HG02943 (cell line): ENCODE results near the gene CALD1.

Experiments
- ATAC-seq: cut with Tn5 transposase; IDR thresholded peaks from one replicate; pipeline ENCODE4 v1.9.1; 2021; ENCODE audit warnings: mild to moderate bottlenecking, low read depth, moderate library complexity; ENCODE audit not compliant: unreplicated experiment

The CALD1 gene

DNA sequence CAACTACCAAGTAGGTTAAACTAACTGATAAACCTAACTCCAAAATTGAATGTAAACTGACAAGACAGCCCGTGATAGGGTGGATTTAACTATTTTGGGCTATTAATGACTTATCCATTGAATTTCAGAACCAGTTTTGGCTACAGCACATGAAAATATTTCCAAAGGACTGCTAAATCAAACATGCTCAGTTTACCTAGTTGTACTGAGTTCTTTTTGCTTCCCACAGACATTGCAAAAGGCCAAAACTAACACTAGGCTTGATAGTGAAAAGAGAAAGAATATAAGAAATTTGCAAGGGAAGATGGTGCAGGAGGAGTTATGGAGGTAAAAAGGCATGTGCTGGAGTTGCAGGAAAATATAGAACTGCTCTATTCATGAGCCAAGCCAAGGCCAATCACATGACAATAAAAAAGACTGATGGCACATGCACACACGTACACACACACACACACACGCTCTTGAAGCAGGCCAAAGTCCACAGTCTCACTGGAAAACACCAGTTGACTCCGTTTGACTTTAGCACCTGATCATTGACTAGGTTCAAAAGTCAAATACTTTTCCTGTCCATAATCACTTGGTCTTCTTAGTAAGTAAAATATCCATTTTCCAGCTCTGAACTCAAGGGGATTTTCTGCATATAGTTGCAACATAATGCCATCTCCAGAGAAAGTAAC, 130.9 kb downstream of the CALD1 start:
- no peak for ATAC-seq

DNA sequence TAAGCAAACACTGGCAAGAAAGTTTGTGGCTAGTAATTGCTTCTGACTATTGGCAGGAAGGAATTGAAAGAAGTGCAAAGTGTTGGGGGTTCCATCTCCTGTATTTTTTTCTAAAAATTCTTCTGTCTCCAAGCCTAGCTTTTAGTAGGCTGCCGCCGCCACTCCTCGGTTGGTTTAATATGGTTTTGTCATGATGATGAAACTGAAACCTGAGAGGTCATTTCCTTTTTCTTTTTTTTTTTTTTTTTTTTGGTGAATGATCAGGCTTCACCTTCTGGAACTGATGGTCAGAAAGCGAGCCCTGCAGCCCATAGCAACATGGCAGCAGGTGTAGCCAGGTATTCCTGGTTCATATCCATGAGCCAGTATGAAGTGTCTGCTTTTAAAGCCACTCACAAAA, 131.5 kb downstream of the CALD1 start:
- ATAC-seq = no peak

DNA sequence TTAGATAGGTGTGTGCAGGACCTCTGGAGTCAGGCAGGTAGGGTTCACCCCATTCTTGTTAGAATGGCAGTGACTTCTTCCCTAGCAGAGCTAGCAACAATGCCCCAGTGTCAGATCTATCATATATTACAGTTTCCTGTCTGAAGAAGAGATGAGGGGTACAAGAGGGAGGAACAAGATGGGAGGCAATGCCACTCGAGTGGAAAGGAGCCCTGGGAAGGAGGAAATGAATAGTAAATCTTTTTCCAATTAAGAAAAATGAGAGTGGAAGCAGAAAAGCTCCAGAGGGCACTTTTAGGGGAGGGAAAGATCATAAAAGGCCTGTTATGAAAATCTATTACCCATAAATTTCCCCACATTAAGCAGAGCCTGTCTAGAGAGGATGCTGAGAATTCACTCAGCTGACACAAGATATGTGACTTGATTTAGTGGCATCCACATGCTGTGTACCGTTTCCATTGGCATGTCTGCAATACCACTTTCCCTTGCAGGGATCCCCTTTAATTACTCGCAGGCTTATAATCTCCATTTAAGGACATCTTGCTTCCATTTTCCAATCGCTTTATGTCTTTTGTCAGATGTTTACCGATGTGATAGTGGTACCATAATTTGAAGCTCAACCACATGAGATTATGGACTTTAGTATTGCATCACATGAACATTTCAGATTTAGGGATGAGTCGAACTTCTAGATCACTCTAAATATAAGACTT, 136.9 kb downstream of the CALD1 start:
- no peak for ATAC-seq

DNA sequence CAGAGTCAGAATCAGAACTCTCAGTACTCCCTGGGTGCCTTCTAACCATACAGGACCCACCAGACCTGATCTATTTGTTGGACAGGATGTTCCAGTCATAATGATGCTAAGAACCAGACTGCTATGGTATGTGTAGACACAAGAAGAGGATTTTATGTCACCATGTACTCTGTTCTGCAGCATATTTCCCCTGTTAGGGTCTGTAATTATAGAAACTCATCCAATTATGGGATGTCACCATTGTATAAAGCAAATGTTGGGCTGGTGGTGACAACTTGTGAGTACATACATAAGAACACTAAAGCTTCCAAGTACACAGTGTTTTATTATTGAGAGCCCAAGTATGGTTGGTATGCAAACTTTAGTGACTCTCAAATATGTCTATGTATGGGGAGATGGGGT, 139.8 kb downstream of the CALD1 start:
- ATAC-seq = no peak

DNA sequence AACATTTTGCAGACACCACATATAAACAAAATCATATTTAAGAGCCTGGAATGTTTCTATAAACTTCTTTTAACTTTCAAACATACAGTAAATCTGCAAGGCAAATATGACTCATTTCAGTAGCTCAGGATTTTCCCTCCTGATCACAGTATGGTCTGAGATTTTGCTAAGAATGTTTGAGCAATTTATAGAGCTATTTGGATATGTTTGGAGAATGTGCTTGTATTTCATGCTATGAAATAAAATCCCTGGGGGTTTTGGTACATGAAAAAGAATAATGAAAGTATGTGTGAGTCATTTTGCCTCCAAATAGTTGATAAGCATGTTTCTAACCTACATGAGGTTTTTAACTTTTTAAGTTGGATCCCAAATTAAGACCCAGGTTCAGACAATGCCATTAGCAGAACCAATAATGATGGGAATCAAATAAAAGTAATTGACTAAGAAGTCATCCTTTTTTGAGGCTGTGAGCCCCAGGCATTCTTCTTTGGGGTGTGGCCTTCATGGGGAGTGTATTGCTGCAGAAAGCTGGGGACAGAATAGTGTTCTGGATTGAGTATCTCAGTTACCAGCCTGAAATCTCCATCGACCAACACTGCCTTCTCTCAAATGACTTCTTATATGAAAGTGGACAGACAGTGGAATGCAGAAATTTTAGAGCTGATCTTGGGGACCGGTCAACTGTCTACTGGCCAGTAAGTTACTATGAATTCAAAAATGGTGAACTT, 140.8 kb downstream of the CALD1 start:
- no peak for ATAC-seq

DNA sequence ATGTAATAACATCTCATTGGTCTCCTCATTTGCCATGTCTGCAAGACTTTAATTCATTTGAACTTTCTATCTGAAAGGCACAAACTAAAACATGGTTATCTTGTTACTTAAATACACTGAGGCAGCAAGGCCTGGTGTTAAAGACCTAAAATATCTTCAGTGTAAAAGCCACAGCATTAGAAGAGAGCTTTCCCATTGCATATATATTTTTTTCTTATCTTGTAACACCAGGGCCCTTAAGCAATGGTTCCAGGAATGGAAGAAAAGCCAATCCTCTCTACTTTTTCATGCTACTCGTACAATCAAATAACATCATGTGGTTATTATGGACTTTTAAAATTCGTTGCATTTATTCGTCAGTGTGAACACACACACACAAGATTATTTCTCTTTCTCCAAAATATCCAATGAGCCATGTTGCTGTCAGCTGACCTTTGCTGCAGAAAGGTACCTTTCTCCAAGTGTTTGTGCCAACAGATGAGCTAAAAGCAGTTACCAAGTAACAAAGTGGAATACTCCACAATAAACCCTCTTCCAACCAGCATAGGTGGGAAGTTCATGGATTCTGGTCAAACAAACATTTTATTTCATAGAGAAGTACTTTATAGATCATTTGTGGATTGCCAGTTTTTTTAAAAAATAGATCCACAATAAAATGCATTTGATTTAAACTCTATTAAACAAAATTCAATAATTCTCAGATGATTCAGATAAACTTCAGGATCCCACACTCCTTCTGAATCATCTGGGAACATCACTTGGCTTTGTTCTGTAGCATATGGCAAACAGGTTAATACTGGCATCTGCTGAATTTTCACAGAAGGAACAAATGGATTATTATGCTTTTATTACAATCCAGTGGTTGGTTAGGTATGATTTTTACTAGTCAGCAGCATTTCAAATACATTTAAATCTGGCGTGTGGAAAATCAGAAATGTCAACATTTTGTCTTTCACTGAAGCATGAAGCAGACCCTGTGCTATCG, 143.6 kb downstream of the CALD1 start:
- no peak for ATAC-seq

DNA sequence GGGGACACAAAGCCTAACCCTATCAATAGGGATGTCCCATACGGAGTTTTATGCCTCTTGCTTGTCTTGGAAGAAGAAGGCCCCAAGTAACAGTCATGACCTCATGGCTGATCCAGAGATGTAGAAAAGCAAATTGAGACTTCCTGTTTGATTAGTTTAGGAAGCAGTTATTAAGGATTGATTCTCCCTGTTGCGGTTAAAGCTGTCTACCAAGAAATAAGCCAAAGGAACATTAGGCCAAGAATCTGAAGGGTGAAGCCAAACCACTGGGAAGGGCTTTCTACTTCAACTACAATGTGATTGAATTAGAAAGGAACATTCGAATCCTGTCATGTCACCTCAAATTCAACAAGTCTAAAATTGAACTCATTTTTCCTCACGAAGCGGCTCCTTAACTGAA, 146.3 kb downstream of the CALD1 start:
- no peak for ATAC-seq

DNA sequence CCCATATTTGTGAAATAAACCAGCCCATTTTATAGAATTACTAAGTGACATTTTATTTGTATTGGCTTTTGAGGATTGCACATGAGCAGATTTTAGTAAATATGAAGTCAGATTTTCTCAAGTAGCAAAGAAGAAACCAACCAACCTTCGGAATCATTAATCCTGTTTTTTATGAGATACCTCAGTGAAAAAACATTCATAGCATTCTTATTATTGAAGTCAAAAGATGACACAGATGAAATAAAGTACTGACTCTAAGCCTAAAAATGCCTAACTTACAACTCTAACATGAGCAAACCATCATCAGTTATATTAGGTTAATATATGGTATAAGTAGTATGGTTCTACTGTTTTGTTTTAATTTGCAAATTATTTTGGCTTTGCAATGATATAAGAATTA, 147.0 kb downstream of the CALD1 start:
- no peak for ATAC-seq

DNA sequence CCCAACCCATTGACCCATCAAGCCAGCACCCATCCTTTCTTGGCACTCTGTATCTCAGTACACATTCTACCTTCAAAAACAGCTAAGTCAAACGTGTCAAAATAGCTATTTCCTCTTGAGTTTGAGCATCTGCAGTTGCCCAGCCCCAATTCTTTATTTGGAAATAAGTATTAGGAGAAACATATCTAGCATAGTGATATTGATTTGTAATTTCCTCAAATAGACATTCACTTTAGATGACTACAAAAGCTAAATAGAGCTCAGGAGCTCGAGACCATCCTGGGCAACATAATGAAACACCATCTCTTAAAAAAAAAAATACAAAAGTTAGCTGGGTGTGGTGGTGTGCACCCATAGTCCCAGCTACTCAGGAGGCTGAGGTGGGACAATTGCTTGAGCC, 147.6 kb downstream of the CALD1 start:
- ATAC-seq = no peak

DNA sequence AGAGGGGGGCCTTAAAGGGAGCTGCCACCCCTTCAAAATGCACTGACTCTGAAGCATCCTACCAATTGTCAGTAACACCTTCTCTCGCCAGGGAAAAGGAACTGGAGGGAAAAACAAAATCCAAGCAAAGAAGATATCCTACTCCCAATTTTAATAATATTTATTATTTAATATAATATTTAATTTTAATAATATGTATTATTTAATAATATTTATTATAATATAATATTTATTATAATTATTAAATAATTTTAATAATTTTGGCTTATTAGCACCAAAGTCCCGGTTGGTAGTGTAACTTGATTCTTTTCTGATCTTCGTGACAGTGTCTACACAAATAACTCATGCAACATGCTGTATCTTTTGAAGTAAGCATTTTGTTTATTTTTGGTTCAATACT, 148.3 kb downstream of the CALD1 start:
- ATAC-seq = no peak

DNA sequence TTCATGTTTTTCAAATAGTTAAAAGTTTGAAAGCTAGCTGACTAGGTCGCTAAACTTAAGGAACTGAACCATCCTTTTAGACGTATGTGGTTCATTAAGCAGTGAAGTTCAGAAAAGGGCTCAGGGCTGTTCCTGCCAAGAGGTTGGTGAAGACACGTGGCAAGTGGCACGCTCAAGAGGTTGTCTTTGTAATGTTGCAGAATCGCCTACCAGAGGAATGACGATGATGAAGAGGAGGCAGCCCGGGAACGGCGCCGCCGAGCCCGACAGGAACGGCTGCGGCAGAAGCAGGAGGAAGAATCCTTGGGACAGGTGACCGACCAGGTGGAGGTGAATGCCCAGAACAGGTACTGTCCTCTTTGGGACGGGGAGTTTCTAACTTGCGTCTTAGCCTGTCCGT, 149.1 kb downstream of the CALD1 start:
- ATAC-seq = no peak

DNA sequence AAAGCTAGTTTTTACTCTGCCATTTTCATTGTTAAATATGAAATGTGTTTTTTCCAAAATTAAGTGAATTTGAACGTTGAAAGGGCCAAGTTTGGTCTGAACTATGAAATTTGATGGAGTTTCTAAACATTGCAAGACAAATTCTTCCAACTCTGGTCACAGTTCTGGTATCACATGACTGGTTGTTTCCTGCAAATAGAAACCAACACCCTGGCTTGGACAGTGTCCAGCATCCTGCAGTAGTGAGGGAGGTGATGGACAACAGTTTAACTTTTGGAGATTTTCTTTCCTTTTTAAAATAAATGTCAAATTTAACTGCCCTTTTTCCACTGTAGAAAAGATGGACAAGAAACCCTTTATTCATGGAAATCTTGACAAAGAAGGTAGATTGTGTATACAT, 152.1 kb downstream of the CALD1 start:
- ATAC-seq = no peak

DNA sequence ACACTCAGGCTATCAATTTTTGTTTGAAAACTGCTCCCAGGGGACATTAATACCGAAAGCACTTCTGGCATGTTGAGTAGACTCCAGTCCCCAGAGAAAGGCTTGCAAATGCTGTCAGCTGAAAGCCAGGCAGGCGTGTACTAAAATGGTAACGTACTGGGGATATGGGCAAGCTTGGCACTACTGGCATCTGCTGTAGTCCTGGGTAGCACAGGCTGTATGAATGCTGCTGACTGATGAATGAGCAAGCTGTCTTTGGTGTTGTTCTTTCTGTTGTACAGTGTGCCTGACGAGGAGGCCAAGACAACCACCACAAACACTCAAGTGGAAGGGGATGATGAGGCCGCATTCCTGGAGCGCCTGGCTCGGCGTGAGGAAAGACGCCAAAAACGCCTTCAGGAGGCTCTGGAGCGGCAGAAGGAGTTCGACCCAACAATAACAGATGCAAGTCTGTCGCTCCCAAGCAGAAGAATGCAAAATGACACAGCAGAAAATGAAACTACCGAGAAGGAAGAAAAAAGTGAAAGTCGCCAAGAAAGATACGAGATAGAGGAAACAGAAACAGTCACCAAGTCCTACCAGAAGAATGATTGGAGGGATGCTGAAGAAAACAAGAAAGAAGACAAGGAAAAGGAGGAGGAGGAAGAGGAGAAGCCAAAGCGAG, 153.4 kb downstream of the CALD1 start:
- ATAC-seq = peak; percentile 63

DNA sequence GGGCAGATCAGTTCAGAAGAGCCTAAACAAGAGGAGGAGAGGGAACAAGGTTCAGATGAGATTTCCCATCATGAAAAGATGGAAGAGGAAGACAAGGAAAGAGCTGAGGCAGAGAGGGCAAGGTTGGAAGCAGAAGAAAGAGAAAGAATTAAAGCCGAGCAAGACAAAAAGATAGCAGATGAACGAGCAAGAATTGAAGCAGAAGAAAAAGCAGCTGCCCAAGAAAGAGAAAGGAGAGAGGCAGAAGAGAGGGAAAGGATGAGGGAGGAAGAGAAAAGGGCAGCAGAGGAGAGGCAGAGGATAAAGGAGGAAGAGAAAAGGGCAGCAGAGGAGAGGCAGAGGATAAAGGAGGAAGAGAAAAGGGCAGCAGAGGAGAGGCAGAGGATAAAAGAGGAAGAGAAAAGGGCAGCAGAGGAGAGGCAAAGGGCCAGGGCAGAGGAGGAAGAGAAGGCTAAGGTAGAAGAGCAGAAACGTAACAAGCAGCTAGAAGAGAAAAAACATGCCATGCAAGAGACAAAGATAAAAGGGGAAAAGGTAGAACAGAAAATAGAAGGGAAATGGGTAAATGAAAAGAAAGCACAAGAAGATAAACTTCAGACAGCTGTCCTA, 154.1 kb downstream of the CALD1 start:
- ATAC-seq = no peak

DNA sequence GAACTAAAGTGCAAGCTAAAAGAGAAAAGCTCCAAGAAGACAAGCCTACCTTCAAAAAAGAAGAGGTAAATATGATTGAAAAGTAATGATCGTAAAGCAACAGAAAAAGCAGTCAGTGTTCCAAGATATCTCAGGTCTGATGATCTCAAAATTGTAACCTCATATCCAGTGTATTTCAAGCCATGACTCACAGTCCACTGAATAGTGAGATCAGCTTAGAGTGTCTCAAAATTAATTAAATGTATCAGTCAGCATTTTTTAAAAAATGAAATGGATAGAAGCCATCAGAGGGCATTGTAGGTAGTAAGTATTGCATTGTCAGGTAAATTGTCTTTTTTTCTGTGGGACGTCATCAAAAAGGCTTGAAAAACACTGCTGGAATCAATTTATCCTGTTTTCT, 156.3 kb downstream of the CALD1 start:
- ATAC-seq = no peak

DNA sequence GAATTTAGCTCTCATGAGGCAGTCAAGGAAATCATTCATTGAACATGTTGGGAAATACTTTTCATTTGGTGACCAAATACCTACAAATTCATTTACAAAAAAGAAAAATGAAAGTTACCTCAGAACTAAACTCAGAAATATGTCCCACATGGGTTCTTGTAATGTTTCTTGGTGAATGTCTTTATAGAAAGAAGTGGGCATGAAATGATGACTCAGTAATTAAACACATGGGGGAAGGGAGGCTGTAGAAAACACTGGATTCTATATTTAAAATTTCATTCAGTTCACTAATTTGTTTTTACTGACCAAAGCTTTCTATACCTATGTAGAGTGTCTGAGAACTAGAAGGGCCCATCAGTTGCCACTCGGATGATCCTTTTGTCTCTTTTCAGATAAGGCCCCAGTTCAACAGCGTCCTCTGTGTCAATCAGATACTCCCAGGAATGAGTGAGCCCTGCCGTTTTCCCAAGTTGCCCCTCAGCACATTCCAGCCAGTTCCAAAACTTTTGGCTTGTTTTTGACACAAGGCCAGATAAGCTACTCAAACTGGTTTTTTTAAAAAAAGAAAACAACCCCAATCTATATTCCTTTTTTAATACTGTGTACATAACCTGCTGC, 157.6 kb downstream of the CALD1 start:
- no peak for ATAC-seq

DNA sequence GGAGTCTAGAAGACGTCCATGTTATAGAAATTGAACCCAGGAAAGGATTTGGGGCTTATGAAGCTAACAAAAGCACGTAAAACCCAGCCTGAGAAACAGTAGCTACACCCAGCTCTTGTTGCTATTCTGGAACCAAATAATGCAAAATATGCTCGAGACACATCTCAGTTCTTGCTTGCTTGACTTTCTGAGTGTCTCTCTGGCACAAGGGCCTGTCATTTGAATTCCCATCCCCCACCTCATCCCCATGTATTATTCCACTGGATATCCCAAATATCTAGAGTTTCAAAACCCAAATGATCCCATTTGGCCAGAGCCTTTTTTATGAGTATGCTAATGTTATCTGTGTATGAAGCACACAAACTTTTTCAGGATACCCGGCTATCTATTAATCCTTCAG, 158.7 kb downstream of the CALD1 start:
- no peak for ATAC-seq

DNA sequence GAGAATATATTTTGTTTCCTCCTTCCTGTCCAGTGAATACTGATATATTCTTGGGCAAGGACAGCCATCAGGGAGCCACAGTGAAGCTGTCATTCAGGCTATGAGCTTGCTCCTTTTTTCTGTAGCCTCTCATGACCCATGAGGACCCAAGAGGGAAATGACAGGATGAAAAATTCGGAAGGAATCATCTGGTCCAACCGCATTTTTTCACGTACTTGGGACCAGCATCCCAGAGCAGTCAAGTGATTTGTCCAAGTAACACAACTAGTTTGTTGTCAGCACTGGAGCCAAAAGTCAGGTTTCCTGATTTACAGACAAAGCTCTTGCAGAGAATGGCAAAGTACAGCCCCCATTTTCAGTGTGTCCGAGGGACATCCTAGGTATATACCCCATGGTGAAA, 159.7 kb downstream of the CALD1 start:
- no peak for ATAC-seq

DNA sequence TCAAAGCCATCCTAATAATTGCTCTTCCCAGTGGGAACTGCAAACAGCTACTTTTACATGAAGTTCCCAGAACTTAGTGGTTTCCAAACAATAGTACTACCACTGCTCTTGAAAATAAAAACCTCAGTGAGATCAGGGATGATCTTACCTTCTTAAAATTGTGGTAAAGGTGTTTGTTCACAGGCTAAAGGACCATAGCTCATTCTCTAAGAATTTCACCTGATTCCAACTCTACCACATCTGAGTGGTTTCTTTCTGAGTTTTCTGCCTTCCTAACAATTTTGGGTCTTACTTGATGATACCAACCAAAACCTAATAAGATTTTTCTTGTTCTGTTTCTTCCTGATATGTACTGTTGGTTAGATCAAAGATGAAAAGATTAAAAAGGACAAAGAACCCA, 161.3 kb downstream of the CALD1 start:
- no peak for ATAC-seq
